MM.1S (cell line): ENCODE results near the gene OR8B4.

ENCODE experiments used
- EZH2 ChIP-seq: fragments of 300-600 bp; sonication (generic); optimal IDR thresholded peaks from 2 replicates; pipeline ENCODE3; 2017; ENCODE audit warnings: low read depth, mild to moderate bottlenecking, antibody characterized with exemption, low read length, mixed read lengths
- EZH2phosphoT487 ChIP-seq: fragments of 300-600 bp; sonication (generic); IDR thresholded peaks from 2 replicates; pipeline ENCODE4 v1.6.1; 2018; ENCODE audit warnings: antibody characterized with exemption, low read length
- TF ChIP-seq, protein P1 (sequence below): fragments of 300-600 bp; sonication (generic); IDR thresholded peaks from 2 replicates; pipeline ENCODE4 v1.5.1; 2016; ENCODE audit warnings: antibody characterized with exemption, low read length, mixed read lengths

DNA sequence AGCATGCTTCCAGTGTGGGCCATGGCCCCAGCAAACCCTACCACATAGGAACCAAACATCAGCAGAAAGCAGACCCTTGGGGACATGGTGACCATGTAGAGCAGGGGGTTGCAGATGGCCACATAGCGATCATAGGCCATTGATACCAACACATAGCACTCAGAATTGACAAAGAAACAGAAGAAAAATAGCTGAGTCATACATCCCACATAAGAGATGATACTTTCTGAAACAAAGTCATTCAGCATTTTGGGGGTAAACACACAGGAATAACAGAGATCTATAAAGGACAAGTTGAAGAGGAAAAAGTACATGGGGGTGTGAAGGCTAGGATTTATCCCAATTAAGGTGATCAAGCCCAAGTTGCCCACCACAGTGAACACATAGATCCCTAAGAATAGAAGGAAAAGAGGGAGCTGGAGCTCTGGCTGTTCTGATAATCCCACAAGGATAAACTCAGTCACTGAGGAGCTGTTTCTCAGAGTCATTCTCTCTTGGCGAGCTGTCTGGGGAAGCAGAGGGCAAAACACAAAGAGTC, at the start of gene OR8B4:
- no peak for TF ChIP-seq EZH2
- TF ChIP-seq, protein P1, sequence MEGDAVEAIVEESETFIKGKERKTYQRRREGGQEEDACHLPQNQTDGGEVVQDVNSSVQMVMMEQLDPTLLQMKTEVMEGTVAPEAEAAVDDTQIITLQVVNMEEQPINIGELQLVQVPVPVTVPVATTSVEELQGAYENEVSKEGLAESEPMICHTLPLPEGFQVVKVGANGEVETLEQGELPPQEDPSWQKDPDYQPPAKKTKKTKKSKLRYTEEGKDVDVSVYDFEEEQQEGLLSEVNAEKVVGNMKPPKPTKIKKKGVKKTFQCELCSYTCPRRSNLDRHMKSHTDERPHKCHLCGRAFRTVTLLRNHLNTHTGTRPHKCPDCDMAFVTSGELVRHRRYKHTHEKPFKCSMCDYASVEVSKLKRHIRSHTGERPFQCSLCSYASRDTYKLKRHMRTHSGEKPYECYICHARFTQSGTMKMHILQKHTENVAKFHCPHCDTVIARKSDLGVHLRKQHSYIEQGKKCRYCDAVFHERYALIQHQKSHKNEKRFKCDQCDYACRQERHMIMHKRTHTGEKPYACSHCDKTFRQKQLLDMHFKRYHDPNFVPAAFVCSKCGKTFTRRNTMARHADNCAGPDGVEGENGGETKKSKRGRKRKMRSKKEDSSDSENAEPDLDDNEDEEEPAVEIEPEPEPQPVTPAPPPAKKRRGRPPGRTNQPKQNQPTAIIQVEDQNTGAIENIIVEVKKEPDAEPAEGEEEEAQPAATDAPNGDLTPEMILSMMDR = no peak
- TF ChIP-seq EZH2phosphoT487 = no peak
